Mesenchymal stem cell (in vitro differentiated cells and primary cell): ENCODE results near the gene FAM184A.

Experiments used
- DNase-seq: peaks from one replicate; pipeline ENCODE4 v3.0.0-alpha.2; 2013
- H2AFZ ChIP-seq: one replicate; pipeline ENCODE4 v1.6.1; 2013; ENCODE audit warnings: low read depth, mild to moderate bottlenecking, control low read depth, inconsistent platforms, low read length, moderate library complexity
- H2AK5ac ChIP-seq: 2 replicates; pipeline ENCODE4 v1.6.1; 2013; ENCODE audit warnings: low read length, moderate library complexity, mild to moderate bottlenecking, inconsistent platforms; ENCODE audit not compliant: severe bottlenecking
- H2BK120ac ChIP-seq: one replicate; pipeline ENCODE4 v1.6.1; 2013; ENCODE audit warnings: low read depth, mild to moderate bottlenecking, inconsistent platforms, low read length, moderate library complexity
- H2BK12ac ChIP-seq, 2 experiments: one replicate each; pipeline ENCODE4 v1.6.1; 2013; ENCODE audit warnings: inconsistent platforms in 2 of 2, low read length in 2 of 2, mild to moderate bottlenecking in 2 of 2, moderate library complexity in 2 of 2, control low read depth in 1 of 2
- H2BK15ac ChIP-seq: one replicate; pipeline ENCODE4 v1.6.1; 2013; ENCODE audit warnings: mild to moderate bottlenecking, low read depth, inconsistent platforms; ENCODE audit not compliant: poor library complexity, severe bottlenecking
- H2BK5ac ChIP-seq: 2 replicates; pipeline ENCODE4 v1.6.1; 2013; ENCODE audit warnings: low read depth, mild to moderate bottlenecking, low read length, control low read depth, inconsistent platforms; ENCODE audit not compliant: poor library complexity, severe bottlenecking
- H3K14ac ChIP-seq, 2 experiments: one replicate each; pipeline ENCODE4 v1.6.1; 2013; ENCODE audit warnings: inconsistent platforms in 2 of 2, low read length in 2 of 2, control low read depth in 1 of 2, mild to moderate bottlenecking in 1 of 2, moderate library complexity in 1 of 2
- H3K18ac ChIP-seq, 2 experiments: one replicate each; pipeline ENCODE4 v1.6.1; 2013; ENCODE audit warnings: inconsistent platforms in 2 of 2, low read length in 2 of 2, control low read depth in 1 of 2, low read depth in 1 of 2, mild to moderate bottlenecking in 1 of 2
- H3K23ac ChIP-seq, 2 experiments: one replicate each; pipeline ENCODE4 v1.6.1; 2013; ENCODE audit warnings: inconsistent platforms in 2 of 2, low read length in 2 of 2, mild to moderate bottlenecking in 2 of 2, moderate library complexity in 2 of 2, control low read depth in 1 of 2
- H3K27ac ChIP-seq: 2 replicates; pipeline ENCODE4 v1.5.1; 2013; ENCODE audit warnings: mild to moderate bottlenecking, moderate library complexity, low read length, control low read depth, inconsistent platforms; ENCODE audit not compliant: poor library complexity, severe bottlenecking
- H3K27me3 ChIP-seq, 2 experiments: 2 replicates each; pipeline versions ENCODE4 v1.6.1 to v1.7.0; 2013; ENCODE audit warnings: low read length in 2 of 2, mild to moderate bottlenecking in 2 of 2, moderate library complexity in 2 of 2, control low read depth in 1 of 2, inconsistent platforms in 1 of 2; ENCODE audit not compliant: control insufficient read depth in 1 of 2, insufficient read depth in 1 of 2
- H3K36me3 ChIP-seq, 2 experiments: 2 replicates each; pipeline versions ENCODE4 v1.6.1 to v1.7.0; 2013; ENCODE audit warnings: low read length in 2 of 2, control low read depth in 1 of 2, inconsistent platforms in 1 of 2, low read depth in 1 of 2, mild to moderate bottlenecking in 1 of 2; ENCODE audit not compliant: insufficient read depth in 2 of 2, control insufficient read depth in 1 of 2
- H3K4ac ChIP-seq, 2 experiments: one replicate each; pipeline ENCODE4 v1.6.1; 2013; ENCODE audit warnings: inconsistent platforms in 2 of 2, low read length in 2 of 2, mild to moderate bottlenecking in 2 of 2, moderate library complexity in 2 of 2, control low read depth in 1 of 2, low read depth in 1 of 2
- H3K4me1 ChIP-seq: 2 replicates; pipeline ENCODE4 v1.6.1; 2013; ENCODE audit warnings: low read depth, low read length, control low read depth; ENCODE audit not compliant: control insufficient read depth, insufficient read depth
- H3K4me2 ChIP-seq: 2 replicates; pipeline ENCODE4 v1.6.1; 2013; ENCODE audit warnings: low read length, mild to moderate bottlenecking, inconsistent platforms; ENCODE audit not compliant: poor library complexity, severe bottlenecking
- H3K4me3 ChIP-seq, 2 experiments: 2 replicates each; pipeline versions ENCODE4 v1.5.1 to v1.7.0; 2013; ENCODE audit warnings: low read length in 2 of 2, mild to moderate bottlenecking in 2 of 2, control low read depth in 1 of 2, low read depth in 1 of 2; ENCODE audit not compliant: insufficient read depth in 1 of 2
- H3K79me1 ChIP-seq: replicated peaks from 2 replicates; pipeline ENCODE4 v1.6.1; 2013; ENCODE audit warnings: mild to moderate bottlenecking, control low read depth, low read length, inconsistent platforms; ENCODE audit not compliant: poor library complexity, severe bottlenecking
- H3K9ac ChIP-seq: 2 replicates; pipeline ENCODE4 v1.7.0; 2013; ENCODE audit warnings: mild to moderate bottlenecking, low read length, moderate library complexity
- H3K9me3 ChIP-seq: 2 replicates; pipeline ENCODE4 v1.7.0; 2013; ENCODE audit warnings: mild to moderate bottlenecking, low read length; ENCODE audit not compliant: control insufficient read depth
- H4K8ac ChIP-seq: one replicate; pipeline ENCODE4 v1.6.1; 2013; ENCODE audit warnings: inconsistent platforms, mild to moderate bottlenecking, low read length, moderate library complexity
- H4K91ac ChIP-seq: one replicate; pipeline ENCODE4 v1.6.1; 2013; ENCODE audit warnings: mild to moderate bottlenecking, low read length, inconsistent platforms
- WGBS: methylation state at CpG from one replicate; pipeline ENCODE4 v1.1.7; 2013; ENCODE audit warnings: mixed read lengths; 5-methylcytosine and 5-hydroxymethylcytosine counted together

Gene FAM184A

DNA sequence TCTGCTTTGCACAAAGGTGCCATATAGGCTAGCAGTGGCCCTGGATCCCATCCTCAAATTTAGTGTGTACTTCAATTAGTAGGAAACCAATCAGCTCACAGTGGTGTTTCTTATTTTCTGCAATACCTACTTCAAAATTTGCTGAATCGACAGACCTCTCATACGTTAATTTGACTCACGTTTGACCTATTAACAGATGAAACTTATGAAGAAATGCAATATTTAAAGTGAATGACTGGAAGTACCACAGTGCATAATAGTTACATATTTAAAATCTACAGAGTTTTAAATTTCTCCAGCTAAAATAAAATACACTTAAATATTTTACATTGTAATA, 95.9 kb downstream of the FAM184A start:
- DNase-seq = no peak
- Histone ChIP-seq H4K8ac (no peak overlapping the region), H2BK120ac (no peak overlapping the region), H4K91ac (no peak overlapping the region), H3K18ac (no peak overlapping the region), H3K23ac (no peak overlapping the region), H3K36me3 (no peaks in the 10 kb centered on the region), H2BK5ac (no peak overlapping the region), H3K4me2 (no peak overlapping the region), H3K27me3 (no peaks in the 10 kb centered on the region), H3K4me3 (no peak overlapping the region), H3K4ac (no peak overlapping the region), H2AFZ (no peak overlapping the region), H3K9me3 (no peaks in the 10 kb centered on the region), H2AK5ac (no peak overlapping the region), H3K4me1 (no peaks in the 10 kb centered on the region), H2BK15ac (no peak overlapping the region), H3K27ac (no peak overlapping the region), H2BK12ac (no peak overlapping the region), H3K9ac (no peak overlapping the region), H3K14ac (no peak overlapping the region), H3K79me1 (no peaks in the 10 kb centered on the region)
- no CpG with 5 or more reads among the region's 3 CpGs for WGBS

DNA sequence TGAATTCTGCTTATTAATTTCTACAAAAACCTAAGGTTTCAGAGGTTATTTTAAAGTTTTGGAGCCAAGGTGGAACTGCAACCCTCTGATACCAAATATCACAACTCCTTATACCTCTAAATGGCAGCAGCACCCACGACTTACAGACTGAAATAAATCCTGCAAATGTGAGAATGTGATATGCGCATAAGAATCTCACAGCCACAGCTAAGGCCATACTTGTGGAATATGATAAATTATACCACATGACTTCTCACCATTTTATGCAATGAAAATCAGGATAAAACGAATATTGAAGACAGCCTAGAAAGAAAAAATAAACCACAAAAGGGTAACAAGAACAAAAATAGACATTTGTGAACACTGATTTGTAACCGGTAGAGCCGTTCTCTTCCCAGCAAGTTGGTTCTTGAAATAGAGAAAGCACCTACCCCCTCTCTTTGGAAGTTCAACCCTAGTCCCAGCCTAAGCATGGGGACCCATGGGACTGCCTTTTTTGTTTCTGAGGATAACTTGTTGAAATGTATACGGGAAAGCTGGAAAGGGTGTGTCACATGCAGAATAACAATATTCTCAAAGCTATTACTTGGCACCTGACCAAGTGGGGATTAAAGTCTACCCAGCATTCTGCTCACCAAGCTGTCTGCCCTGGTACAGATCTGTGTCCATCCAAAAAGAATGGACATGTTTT, 96.4 kb downstream of the FAM184A start:
- no peak overlapping the region for H3K23ac ChIP-seq
- H3K9me3 ChIP-seq = no peaks in the 10 kb centered on the region
- H2BK12ac ChIP-seq = no peak overlapping the region
- no peak overlapping the region for H3K4me2 ChIP-seq
- H2AFZ ChIP-seq = no peak overlapping the region
- H4K8ac ChIP-seq = no peak overlapping the region
- H2BK5ac ChIP-seq = no peak overlapping the region
- no peak overlapping the region for H3K4me3 ChIP-seq
- no peak overlapping the region for H3K4ac ChIP-seq
- 86% methylated on average over 6 of the region's 6 CpGs for WGBS
- H2AK5ac ChIP-seq = no peak overlapping the region
- DNase-seq = no peak
- H3K79me1 ChIP-seq = no peaks in the 10 kb centered on the region
- H4K91ac ChIP-seq = no peak overlapping the region
- no peaks in the 10 kb centered on the region for H3K27me3 ChIP-seq
- H3K4me1 ChIP-seq = no peaks in the 10 kb centered on the region
- H3K18ac ChIP-seq = no peak overlapping the region
- H3K36me3 ChIP-seq = no peaks in the 10 kb centered on the region
- H2BK15ac ChIP-seq = no peak overlapping the region
- no peak overlapping the region for H2BK120ac ChIP-seq
- H3K14ac ChIP-seq = no peak overlapping the region
- no peak overlapping the region for H3K27ac ChIP-seq
- H3K9ac ChIP-seq = no peak overlapping the region

DNA sequence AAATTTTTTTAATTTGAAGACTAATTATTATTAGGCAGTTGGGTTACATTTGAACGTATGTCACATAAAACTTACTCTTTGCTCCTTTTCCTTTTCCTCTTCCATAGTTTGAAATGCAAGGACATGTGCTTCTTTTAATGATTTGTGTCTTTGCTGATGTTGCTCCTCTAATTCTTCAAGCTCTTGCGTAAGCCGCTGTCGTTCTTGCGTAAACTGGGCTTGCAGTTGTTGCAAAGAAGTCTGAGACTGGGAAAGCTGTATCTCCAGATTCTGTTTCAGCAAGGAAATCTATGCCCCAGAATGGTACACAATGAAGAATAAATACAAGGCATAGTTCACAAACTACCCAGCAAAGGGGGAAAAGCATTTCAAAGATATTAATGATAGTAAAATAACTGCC, 98.4 kb downstream of the FAM184A start:
- H3K79me1 ChIP-seq = no peaks in the 10 kb centered on the region
- 68% methylated on average over 4 of the region's 5 CpGs for WGBS
- no peak overlapping the region for H3K14ac ChIP-seq

DNA sequence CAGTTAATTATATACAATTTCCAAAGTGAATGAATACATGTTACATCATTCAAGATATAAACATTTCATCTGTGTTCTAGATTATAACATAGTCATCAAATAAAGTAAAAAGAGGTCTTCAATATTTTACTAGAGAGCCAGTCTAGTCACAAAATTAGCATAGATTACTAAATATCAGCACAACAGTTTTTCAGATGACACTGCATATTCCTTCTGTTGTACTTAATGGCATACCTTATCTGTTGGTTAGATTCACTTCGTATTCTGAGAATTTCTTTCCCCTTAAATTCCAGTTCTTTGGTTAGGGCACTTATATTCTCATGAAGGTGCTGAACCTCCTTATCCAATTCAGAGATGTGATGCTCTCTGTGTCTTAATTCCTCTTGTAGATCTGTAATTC, 103.7 kb downstream of the FAM184A start:
- no peaks in the 10 kb centered on the region for H3K79me1 ChIP-seq
- H3K9ac ChIP-seq = no peak overlapping the region
- H2AK5ac ChIP-seq = no peak overlapping the region
- 80% methylated on average over 1 of the region's 1 CpG for WGBS
- no peak overlapping the region for H3K18ac ChIP-seq
- no peak overlapping the region for H2AFZ ChIP-seq
- no peak overlapping the region for H3K4me3 ChIP-seq
- no peaks in the 10 kb centered on the region for H3K27me3 ChIP-seq
- no peak overlapping the region for H4K8ac ChIP-seq
- no peaks in the 10 kb centered on the region for H3K36me3 ChIP-seq
- H3K4me2 ChIP-seq = no peak overlapping the region
- H4K91ac ChIP-seq = no peak overlapping the region
- no peaks in the 10 kb centered on the region for H3K4me1 ChIP-seq
- DNase-seq = no peak
- no peak overlapping the region for H2BK12ac ChIP-seq
- no peak overlapping the region for H3K23ac ChIP-seq
- H3K4ac ChIP-seq = no peak overlapping the region
- no peaks in the 10 kb centered on the region for H3K9me3 ChIP-seq
- no peak overlapping the region for H3K14ac ChIP-seq
- H2BK15ac ChIP-seq = no peak overlapping the region
- no peak overlapping the region for H2BK5ac ChIP-seq
- H3K27ac ChIP-seq = no peak overlapping the region
- H2BK120ac ChIP-seq = no peak overlapping the region

More for the DNA sequence above, 98.4 kb downstream of the FAM184A start:
- Histone ChIP-seq H3K9me3 (no peaks in the 10 kb centered on the region), H3K18ac (no peak overlapping the region), H3K4me2 (no peak overlapping the region), H2AFZ (no peak overlapping the region), H4K8ac (no peak overlapping the region), H3K27ac (no peak overlapping the region), H2BK12ac (no peak overlapping the region), H2AK5ac (no peak overlapping the region), H3K4ac (no peak overlapping the region), H3K4me3 (no peak overlapping the region), H3K9ac (no peak overlapping the region), H3K4me1 (no peaks in the 10 kb centered on the region), H4K91ac (no peak overlapping the region), H3K23ac (no peak overlapping the region), H3K36me3 (no peaks in the 10 kb centered on the region), H2BK120ac (no peak overlapping the region), H2BK5ac (no peak overlapping the region), H3K27me3 (no peaks in the 10 kb centered on the region), H2BK15ac (no peak overlapping the region)
- peak; percentile 66 for DNase-seq
